CD4-positive, alpha-beta T cell (primary cell): ENCODE data around the gene C19orf25. TPM values are rescaled to one million over a fixed set of nuclear protein-coding genes. Genes with fewer than 3 reads are reported as not detected.

Source experiments
- ATAC-seq: fragments of 200-7000 bp; cut with Tn5 transposase; one replicate; pipeline ENCODE4 v1.10.0; 2022; ENCODE audit warnings: mild to moderate bottlenecking; ENCODE audit not compliant: poor library complexity
- CTCF ChIA-PET: fragments of 350-600 bp; sonication (Branson Sonifier 250); formaldehyde crosslinking; loops from one replicate; lab custom pipeline; 2021; ENCODE audit warnings: antibody characterized with exemption, inconsistent platforms; lab: Charles Lee
- POLR2A ChIA-PET: fragments of 350-600 bp; sonication (Branson Sonifier 250); formaldehyde crosslinking; loops from one replicate; lab custom pipeline; 2021; ENCODE audit warnings: antibody characterized with exemption, inconsistent platforms; lab: Charles Lee
- DNase-seq, 14 experiments: peaks; one replicate each; pipeline ENCODE4 v3.0.0-alpha.2; 2013 to 2020; ENCODE audit warnings: mixed read lengths in 2 of 14
- H3K27ac ChIP-seq, 2 donors: one replicate each; pipeline versions ENCODE4 v1.5.1 to v1.7.0; 2013; ENCODE audit warnings: low read length in 2 of 2, low read depth in 1 of 2, mild to moderate bottlenecking in 1 of 2
- H3K27me3 ChIP-seq, 2 experiments: 1 replicate in 1 of 2; 2 replicates in 1 of 2; pipeline versions ENCODE4 v1.6.1 to v1.7.0; 2013; ENCODE audit warnings: low read length in 2 of 2, control low read depth in 1 of 2, mild to moderate bottlenecking in 1 of 2, moderate library complexity in 1 of 2; ENCODE audit not compliant: insufficient read depth in 2 of 2, control insufficient read depth in 1 of 2
- H3K36me3 ChIP-seq: one replicate; pipeline ENCODE4 v1.6.1; 2013; ENCODE audit warnings: low read length, control low read depth; ENCODE audit not compliant: insufficient read depth
- H3K4me1 ChIP-seq: one replicate; pipeline ENCODE4 v1.6.1; 2013; ENCODE audit warnings: low read length, control low read depth; ENCODE audit not compliant: insufficient read depth
- H3K4me3 ChIP-seq: one replicate; pipeline ENCODE4 v1.5.1; 2013; ENCODE audit warnings: mild to moderate bottlenecking, low read length, moderate library complexity
- H3K9me3 ChIP-seq, 2 experiments: 1 replicate in 1 of 2; 2 replicates in 1 of 2; pipeline versions ENCODE4 v1.6.1 to v1.7.0; 2013; ENCODE audit warnings: low read length in 2 of 2, mild to moderate bottlenecking in 2 of 2, control low read depth in 1 of 2, moderate library complexity in 1 of 2; ENCODE audit not compliant: control insufficient read depth in 1 of 2, insufficient read depth in 1 of 2
- H3K27ac Mint-ChIP-seq: one replicate; pipeline ENCODE4 v1.8.0; 2020; ENCODE audit warnings: mixed read lengths
- H3K27me3 Mint-ChIP-seq: one replicate; pipeline ENCODE4 v1.8.0; 2021; ENCODE audit warnings: mixed read lengths
- H3K36me3 Mint-ChIP-seq: one replicate; pipeline ENCODE4 v1.8.0; 2021; ENCODE audit warnings: low read depth, mixed read lengths
- H3K4me1 Mint-ChIP-seq: one replicate; pipeline ENCODE4 v1.8.0; 2021; ENCODE audit warnings: low read depth, mixed read lengths
- H3K4me3 Mint-ChIP-seq: one replicate; pipeline ENCODE4 v1.8.0; 2020; ENCODE audit warnings: mild to moderate bottlenecking, mixed read lengths
- H3K9me3 Mint-ChIP-seq: one replicate; pipeline ENCODE4 v1.8.0; 2020; ENCODE audit warnings: mixed read lengths
- intact Hi-C, 2 experiments: fragments of 100-400 bp; cut with DNase I in 1 of 2; cut with micrococcal nuclease in 1 of 2; formaldehyde crosslinking; loops; one replicate each; pipeline versions ENCODE4 v1.15.1 to v1.9.0; 2023 to 2025; cut with DNase I, micrococcal nuclease
- total RNA-seq, 174 experiments: library from RNA in 2 of 174; stranded (reverse) in 2 of 174; gene quantifications; one replicate each; pipeline ENCODE4 v1.2.3 and lab custom pipeline; 2021 to 2026
- TF ChIP-seq, protein P1 (sequence below): fragments of 200-600 bp; IDR thresholded peaks from one replicate; pipeline ENCODE4 v1.8.0; 2022; ENCODE audit warnings: antibody characterized with exemption, mild to moderate bottlenecking

Gene C19orf25
- total RNA-seq, 2 experiments from 2014 or later, result 14.9 to 15.8 TPM

DNA sequence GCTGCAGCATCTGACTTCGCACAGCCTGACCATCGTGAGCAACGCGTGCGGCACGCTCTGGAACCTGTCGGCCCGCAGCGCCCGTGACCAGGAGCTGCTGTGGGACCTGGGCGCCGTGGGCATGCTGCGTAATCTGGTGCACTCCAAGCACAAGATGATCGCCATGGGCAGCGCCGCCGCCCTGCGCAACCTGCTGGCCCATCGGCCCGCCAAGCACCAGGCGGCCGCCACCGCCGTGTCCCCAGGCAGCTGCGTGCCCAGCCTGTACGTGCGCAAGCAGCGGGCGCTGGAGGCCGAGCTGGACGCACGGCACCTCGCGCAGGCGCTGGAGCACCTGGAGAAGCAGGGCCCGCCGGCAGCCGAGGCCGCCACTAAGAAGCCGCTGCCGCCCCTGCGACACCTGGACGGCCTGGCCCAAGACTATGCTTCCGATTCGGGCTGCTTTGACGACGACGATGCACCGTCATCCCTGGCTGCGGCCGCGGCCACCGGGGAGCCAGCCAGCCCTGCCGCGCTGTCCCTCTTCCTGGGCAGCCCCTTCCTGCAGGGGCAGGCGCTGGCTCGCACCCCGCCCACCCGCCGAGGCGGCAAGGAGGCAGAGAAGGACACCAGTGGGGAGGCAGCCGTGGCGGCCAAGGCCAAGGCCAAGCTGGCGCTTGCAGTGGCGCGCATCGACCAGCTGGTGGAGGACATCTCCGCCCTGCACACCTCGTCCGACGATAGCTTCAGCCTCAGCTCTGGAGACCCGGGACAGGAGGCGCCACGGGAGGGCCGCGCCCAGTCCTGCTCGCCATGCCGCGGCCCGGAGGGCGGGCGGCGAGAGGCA lies 13.6 kb downstream of the C19orf25 start:
- Mint-ChIP-seq H3K27ac (no peak overlapping the region), H3K27me3 (no peaks in the 10 kb centered on the region), H3K36me3 (no peaks in the 10 kb centered on the region), H3K4me1 (no peaks in the 10 kb centered on the region), H3K4me3 (no peak overlapping the region), H3K9me3 (no peaks in the 10 kb centered on the region)
- Histone ChIP-seq H3K27ac (no peak overlapping the region), H3K9me3 (peaks cover 0 to 11% of the 10 kb centered on the region in 2 experiments), H3K4me1 (peaks cover 42% of the 10 kb centered on the region), H3K36me3 (no peaks in the 10 kb centered on the region), H3K27me3 (peaks cover 13 to 25% of the 10 kb centered on the region in 2 experiments), H3K4me3 (no peak overlapping the region)
- ChIA-PET CTCF (interaction anchor here (0.9 to 1.3 kb wide), 2 partner anchors 10 to 20 kb away, joined by 3 to 4 read pairs; no protein-coding TSS in a partner anchor), POLR2A (interaction anchor here (0.7 to 1.2 kb wide), 2 partner anchors 8 to 22 kb away, joined by 3 read pairs; no protein-coding TSS in a partner anchor)
- intact Hi-C loops, result no loop called here
- TF ChIP-seq, protein P1, sequence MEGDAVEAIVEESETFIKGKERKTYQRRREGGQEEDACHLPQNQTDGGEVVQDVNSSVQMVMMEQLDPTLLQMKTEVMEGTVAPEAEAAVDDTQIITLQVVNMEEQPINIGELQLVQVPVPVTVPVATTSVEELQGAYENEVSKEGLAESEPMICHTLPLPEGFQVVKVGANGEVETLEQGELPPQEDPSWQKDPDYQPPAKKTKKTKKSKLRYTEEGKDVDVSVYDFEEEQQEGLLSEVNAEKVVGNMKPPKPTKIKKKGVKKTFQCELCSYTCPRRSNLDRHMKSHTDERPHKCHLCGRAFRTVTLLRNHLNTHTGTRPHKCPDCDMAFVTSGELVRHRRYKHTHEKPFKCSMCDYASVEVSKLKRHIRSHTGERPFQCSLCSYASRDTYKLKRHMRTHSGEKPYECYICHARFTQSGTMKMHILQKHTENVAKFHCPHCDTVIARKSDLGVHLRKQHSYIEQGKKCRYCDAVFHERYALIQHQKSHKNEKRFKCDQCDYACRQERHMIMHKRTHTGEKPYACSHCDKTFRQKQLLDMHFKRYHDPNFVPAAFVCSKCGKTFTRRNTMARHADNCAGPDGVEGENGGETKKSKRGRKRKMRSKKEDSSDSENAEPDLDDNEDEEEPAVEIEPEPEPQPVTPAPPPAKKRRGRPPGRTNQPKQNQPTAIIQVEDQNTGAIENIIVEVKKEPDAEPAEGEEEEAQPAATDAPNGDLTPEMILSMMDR, result peak; percentile 24
- peak in 5 of 14 experiments; percentile 38 to 65 (median 41) for DNase-seq
- no peak for ATAC-seq

DNA sequence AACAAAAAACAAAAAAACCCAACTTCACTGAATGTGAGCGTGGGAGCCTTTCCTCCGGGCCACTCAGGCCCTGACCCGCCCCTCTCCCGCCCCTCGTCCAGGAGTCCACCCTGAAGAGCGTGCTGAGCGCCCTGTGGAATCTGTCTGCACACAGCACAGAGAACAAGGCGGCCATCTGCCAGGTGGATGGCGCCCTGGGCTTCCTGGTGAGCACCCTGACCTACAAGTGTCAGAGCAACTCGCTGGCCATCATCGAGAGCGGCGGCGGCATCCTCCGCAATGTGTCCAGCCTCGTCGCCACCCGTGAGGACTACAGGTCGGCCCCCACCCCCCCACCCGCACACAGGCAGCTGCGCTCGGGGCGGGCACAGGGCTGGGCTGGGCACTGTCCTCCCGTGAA lies 17.2 kb downstream of the C19orf25 start:
- H3K27me3 ChIP-seq, result peaks cover 16 to 18% of the 10 kb centered on the region in 2 experiments
- H3K9me3 Mint-ChIP-seq, result no peaks in the 10 kb centered on the region

DNA sequence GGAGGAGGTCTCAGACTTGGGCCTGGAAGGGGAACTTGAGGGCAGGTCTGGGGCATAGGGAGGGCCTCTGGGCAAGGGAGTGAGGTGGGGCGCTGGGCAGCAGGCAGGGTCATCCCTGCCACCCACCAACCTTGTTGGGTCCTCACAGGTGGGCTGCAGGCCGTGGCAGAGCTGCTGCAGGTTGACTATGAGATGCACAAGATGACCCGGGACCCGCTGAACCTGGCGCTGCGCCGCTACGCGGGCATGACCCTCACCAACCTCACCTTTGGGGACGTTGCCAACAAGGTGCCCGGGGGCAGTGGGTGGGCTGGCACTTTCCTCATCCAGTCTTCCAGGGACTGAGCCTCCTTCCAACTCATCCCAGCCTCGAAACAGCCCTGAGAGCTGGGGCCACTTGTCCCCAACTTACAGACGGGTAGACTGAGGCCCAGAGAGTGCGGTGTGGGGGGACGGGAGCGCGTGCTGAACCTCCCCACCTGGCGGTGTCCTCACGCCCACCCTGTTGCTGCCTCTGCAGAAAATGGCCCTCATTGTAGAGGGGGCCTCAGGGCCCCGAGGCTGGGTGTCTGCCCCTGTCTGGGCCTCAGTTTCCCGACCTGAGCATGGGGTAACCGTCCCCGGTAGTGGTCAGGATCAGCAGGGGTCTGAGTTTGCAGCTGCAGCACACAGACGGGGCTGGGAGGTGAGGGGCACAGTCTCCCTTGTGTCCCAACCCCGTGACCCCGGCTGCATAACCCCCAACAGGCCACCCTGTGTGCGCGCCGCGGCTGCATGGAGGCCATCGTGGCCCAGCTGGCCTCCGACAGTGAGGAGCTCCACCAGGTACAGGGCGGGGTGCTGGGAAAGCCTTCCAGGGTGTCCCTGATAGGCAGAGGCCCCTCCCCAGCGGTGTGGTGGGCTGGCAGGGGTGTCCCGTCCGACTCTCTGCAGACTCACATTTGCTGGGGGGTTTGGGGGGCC lies 18.7 kb downstream of the C19orf25 start:
- Histone ChIP-seq H3K4me3 (no peak overlapping the region), H3K27ac (no peak overlapping the region), H3K9me3 (peaks cover 0 to 14% of the 10 kb centered on the region in 2 experiments), H3K4me1 (peaks cover 18% of the 10 kb centered on the region), H3K36me3 (no peaks in the 10 kb centered on the region), H3K27me3 (peaks cover 23 to 24% of the 10 kb centered on the region in 2 experiments)
- Mint-ChIP-seq H3K4me3 (no peak overlapping the region), H3K36me3 (no peaks in the 10 kb centered on the region), H3K27me3 (peaks cover 23% of the 10 kb centered on the region), H3K4me1 (peaks cover 10% of the 10 kb centered on the region), H3K9me3 (no peaks in the 10 kb centered on the region), H3K27ac (no peak overlapping the region)
- CTCF ChIA-PET, result interaction anchor here (0.6 kb wide), 1 partner anchor 1542 kb away, joined by 5 read pairs; no protein-coding TSS in a partner anchor
- ATAC-seq (no peak), DNase-seq (no peak)
- TF ChIP-seq, protein P1, result no peak
- intact Hi-C loops, result no loop called here
- POLR2A ChIA-PET, result no interaction called here

More for the DNA sequence above, 17.2 kb downstream of the C19orf25 start:
- TF ChIP-seq, protein P1, result no peak
- Histone ChIP-seq H3K4me3 (no peak overlapping the region), H3K36me3 (no peaks in the 10 kb centered on the region), H3K4me1 (peaks cover 19% of the 10 kb centered on the region), H3K9me3 (peaks cover 0 to 8% of the 10 kb centered on the region in 2 experiments), H3K27ac (no peak overlapping the region)
- H3K27me3 Mint-ChIP-seq, result peaks cover 16% of the 10 kb centered on the region
- POLR2A ChIA-PET, result no interaction called here
- no peaks in the 10 kb centered on the region for H3K36me3 Mint-ChIP-seq
- no peak overlapping the region for H3K4me3 Mint-ChIP-seq
- no peak overlapping the region for H3K27ac Mint-ChIP-seq
- H3K4me1 Mint-ChIP-seq, result peaks cover 5% of the 10 kb centered on the region
- ATAC-seq (no peak), DNase-seq (no peak)
- intact Hi-C loops, result no loop called here
- CTCF ChIA-PET, result no interaction called here
